Gastrocnemius medialis (tissue), 4 donors: Measurements from ENCODE around the gene TFDP2.

ENCODE experiments used
- CTCF ChIP-seq, 5 experiments: fragments of 450-650 bp in 3 of 5; fragments of 200-600 bp in 2 of 5; sonication (generic) in 2 of 5; IDR thresholded peaks in 4 of 5; conservative IDR thresholded peaks in 1 of 5; 1 replicate in 4 of 5; 2 replicates in 1 of 5; pipeline ENCODE4 v1.5.1; 2016 to 2019; ENCODE audit warnings: antibody characterized with exemption in 5 of 5, mild to moderate bottlenecking in 3 of 5, moderate library complexity in 3 of 5
- POLR2A ChIP-seq, 2 donors: fragments of 450-650 bp; IDR thresholded peaks; one replicate each; pipeline ENCODE4 v1.6.1; 2017; ENCODE audit warnings: antibody characterized with exemption in 2 of 2, mild to moderate bottlenecking in 2 of 2, moderate library complexity in 2 of 2

GRCh38 chr3:142087676-142088075 is 61.7 kb downstream of the TFDP2 start:
- TF ChIP-seq CTCF (IDR thresholded peaks at IDR 0.05 in 4 of 5, conservative IDR thresholded peaks at IDR 0.05 in 1 of 5) (no peak), POLR2A (IDR thresholded peaks at IDR 0.05) (no peak)
